K562 (cell line): ENCODE data around the gene DRAXIN. TPM values are rescaled to one million over a fixed set of nuclear protein-coding genes. Genes with fewer than 3 reads are reported as not detected.

Experiments used
- ATAC-seq: fragments of 200-7000 bp; cut with Tn5 transposase; 3 replicates; pipeline ENCODE4 v1.9.1; 2020; ENCODE audit warnings: moderate library complexity
- BruUV-seq: library from RNA; stranded (reverse); fragments of 400-500 nt; replicated peaks from 2 replicates; lab custom pipeline; 2021; lab: Mats Ljungman, UMichigan
- CTCF ChIA-PET: fragments of 300-600 bp; formaldehyde crosslinking; extraction: SDS; loops from one replicate; lab custom pipeline; 2021; ENCODE audit warnings: low intra/inter-chr PET ratio; lab: Yijun Ruan, JAX
- POLR2A ChIA-PET: fragments of 300-600, 350-650 bp; sonication (Branson Sonifier 250); formaldehyde crosslinking; extraction: SDS; loops from one replicate; lab custom pipeline; 2021; ENCODE audit warnings: antibody characterized with exemption, inconsistent platforms; lab: Yijun Ruan, JAX
- DNase-seq, 4 experiments: peaks; one replicate each; pipeline versions ENCODE4 v3.0.0 to v3.0.0-alpha.2; 2011 to 2018; ENCODE audit warnings: low spot score in 3 of 4, mixed read lengths in 3 of 4; ENCODE audit errors: extremely low read depth in 1 of 4
- FAIRE-seq: peaks from 2 replicates; lab custom pipeline; 2011; peaks lifted over from hg19 to GRCh38; lab: Jason Lieb, UNC
- H2AFZ ChIP-seq: 2 replicates; pipeline ENCODE4 v1.6.0; 2011; ENCODE audit warnings: low read depth, low read length, control low read depth, inconsistent platforms
- H3K27ac ChIP-seq: fragments of 200-600 bp; 3 replicates; pipeline ENCODE4 v1.8.0; 2011; ENCODE audit warnings: low read depth, mild to moderate bottlenecking, control low read depth, inconsistent platforms, low read length, moderate library complexity, mixed read lengths; ENCODE audit errors: extremely low read depth
- H3K27me3 ChIP-seq, 2 experiments: fragments of 300-600 bp in 1 of 2; 2 replicates in 1 of 2; 3 replicates in 1 of 2; pipeline versions ENCODE4 v1.6.0 to v1.8.0; 2011; ENCODE audit warnings: inconsistent platforms in 2 of 2, low read length in 2 of 2, mild to moderate bottlenecking in 1 of 2, mixed read lengths in 1 of 2, moderate library complexity in 1 of 2; ENCODE audit not compliant: control insufficient read depth in 2 of 2, insufficient read depth in 2 of 2
- H3K36me3 ChIP-seq: fragments of 300-600 bp; 3 replicates; pipeline ENCODE4 v1.8.0; 2011; ENCODE audit warnings: mild to moderate bottlenecking, low read length, inconsistent platforms; ENCODE audit not compliant: control insufficient read depth, insufficient read depth
- H3K4me1 ChIP-seq, 2 experiments: fragments of 200-600 bp in 1 of 2; replicated peaks in 1 of 2; 2 replicates in 1 of 2; 3 replicates in 1 of 2; pipeline versions ENCODE4 v1.5.1 to v1.8.0; 2011; ENCODE audit warnings: inconsistent platforms in 2 of 2, low read length in 2 of 2, mild to moderate bottlenecking in 1 of 2, mixed read lengths in 1 of 2, moderate library complexity in 1 of 2; ENCODE audit not compliant: control insufficient read depth in 2 of 2, insufficient read depth in 2 of 2
- H3K4me2 ChIP-seq: 2 replicates; pipeline ENCODE4 v1.6.1; 2011; ENCODE audit warnings: low read length, control low read depth, inconsistent platforms, mixed read lengths; ENCODE audit not compliant: insufficient read depth
- H3K4me3 ChIP-seq: fragments of 200-600 bp; sonication (generic), shearing (Covaris generic); 2 replicates; pipeline ENCODE4 v1.5.1; 2016; ENCODE audit warnings: control low read depth, inconsistent platforms
- H3K79me2 ChIP-seq: fragments of 200-600 bp; 3 replicates; pipeline ENCODE4 v1.8.0; 2011; ENCODE audit warnings: low read length, inconsistent platforms; ENCODE audit not compliant: control insufficient read depth, insufficient read depth
- H3K9ac ChIP-seq, 2 experiments: 2 replicates each; pipeline versions ENCODE4 v1.6.0 to v1.6.1; 2011; ENCODE audit warnings: low read depth in 2 of 2, low read length in 2 of 2, control low read depth in 1 of 2, inconsistent platforms in 1 of 2, mild to moderate bottlenecking in 1 of 2, mixed read lengths in 1 of 2; ENCODE audit not compliant: insufficient read depth in 1 of 2
- H3K9me1 ChIP-seq: one replicate; pipeline ENCODE4 v1.6.0; 2011; ENCODE audit warnings: inconsistent platforms, mild to moderate bottlenecking, low read length, moderate library complexity; ENCODE audit not compliant: control insufficient read depth, insufficient read depth
- H3K9me3 ChIP-seq: replicated peaks from 2 replicates; pipeline ENCODE4 v1.5.1; 2011; ENCODE audit warnings: low read depth, low read length, inconsistent platforms; ENCODE audit not compliant: control insufficient read depth, insufficient read depth
- H4K20me1 ChIP-seq: replicated peaks from 2 replicates; pipeline ENCODE4 v1.6.1; 2011; ENCODE audit warnings: low read length, inconsistent platforms, mixed read lengths; ENCODE audit not compliant: control insufficient read depth, insufficient read depth
- CHD4 ChIP-seq: fragments of 200-600 bp; sonication (generic); IDR thresholded peaks from 3 replicates; pipeline ENCODE4 v1.6.1; 2012; ENCODE audit warnings: low read depth, mild to moderate bottlenecking, mixed read lengths, low read length, inconsistent platforms; ENCODE audit not compliant: insufficient read depth, insufficient replicate concordance, poor library complexity, severe bottlenecking
- CREB1 ChIP-seq, 2 experiments: sonication (generic) in 1 of 2; formaldehyde crosslinking in 1 of 2; IDR thresholded peaks; 2 replicates each; pipeline versions ENCODE4 v1.6.1 to v1.8.0; 2012 to 2022; ENCODE audit warnings: inconsistent platforms in 1 of 2, mild to moderate bottlenecking in 1 of 2, missing genetic modification reagents in 1 of 2, moderate library complexity in 1 of 2
- CUX1 ChIP-seq: fragments of 200-800 bp; sonication (Bioruptor generic); IDR thresholded peaks from 2 replicates; pipeline ENCODE4 v1.6.1; 2016; ENCODE audit warnings: missing genetic modification characterization, missing compliant biosample characterization
- ID3 ChIP-seq, 2 experiments: fragments of 250-450 bp in 1 of 2; fragments of 450-650 bp in 1 of 2; sonication (Bioruptor Pico) in 1 of 2; IDR thresholded peaks; 2 replicates each; pipeline versions ENCODE4 v1.6.1 to v1.8.0; 2016 to 2021; ENCODE audit warnings: mild to moderate bottlenecking in 2 of 2, moderate library complexity in 2 of 2, missing compliant biosample characterization in 1 of 2, missing genetic modification characterization in 1 of 2
- JUNB ChIP-seq: fragments of 450-650 bp; formaldehyde crosslinking; conservative IDR thresholded peaks from 2 replicates; pipeline ENCODE4 v1.4.0; 2020; ENCODE audit warnings: mild to moderate bottlenecking
- KLF6 ChIP-seq: fragments of 250-450 bp; sonication (Bioruptor Pico); IDR thresholded peaks from 2 replicates; pipeline ENCODE4 v1.4.0; 2020; ENCODE audit warnings: mild to moderate bottlenecking, moderate library complexity, borderline replicate concordance
- MTA2 ChIP-seq: fragments of 450-650 bp; IDR thresholded peaks from 2 replicates; pipeline ENCODE4 v1.6.1; 2016; ENCODE audit warnings: low read depth
- NR2C2 ChIP-seq, 2 experiments: fragments of 200-800 bp in 1 of 2; sonication (Bioruptor generic) in 1 of 2; sonication (generic) in 1 of 2; formaldehyde crosslinking in 1 of 2; IDR thresholded peaks; 2 replicates each; pipeline versions ENCODE4 v1.6.1 to v1.8.0; 2016 to 2022; ENCODE audit warnings: mild to moderate bottlenecking in 1 of 2, missing compliant biosample characterization in 1 of 2, missing genetic modification characterization in 1 of 2, missing genetic modification reagents in 1 of 2
- NRF1 ChIP-seq, 2 experiments: fragments of 450-650 bp; IDR thresholded peaks in 1 of 2; conservative IDR thresholded peaks in 1 of 2; 2 replicates each; pipeline ENCODE4 v1.6.1; 2014; ENCODE audit warnings: mild to moderate bottlenecking in 2 of 2
- TSC22D4 ChIP-seq: fragments of 450-650 bp; IDR thresholded peaks from 2 replicates; pipeline ENCODE4 v1.6.1; 2016; ENCODE audit warnings: missing genetic modification characterization, missing biosample characterization, control low read depth
- YY1 ChIP-seq, 3 experiments: IDR thresholded peaks; 2 replicates each; pipeline ENCODE4 v1.6.1; 2011; ENCODE audit warnings: low read length in 2 of 3, mild to moderate bottlenecking in 2 of 3, moderate library complexity in 2 of 3, borderline replicate concordance in 1 of 3, control low read depth in 1 of 3, low read depth in 1 of 3; ENCODE audit not compliant: insufficient read depth in 3 of 3, insufficient replicate concordance in 2 of 3, control insufficient read depth in 1 of 3, insufficient read length in 1 of 3; ENCODE audit errors: extremely low read depth in 1 of 3
- ZC3H11A ChIP-seq: IDR thresholded peaks from 2 replicates; pipeline ENCODE4 v1.6.1; 2012; ENCODE audit warnings: low read depth, low read length, improper control_type of control experiment
- ZNF124 ChIP-seq: sonication (generic); formaldehyde crosslinking; IDR thresholded peaks from 2 replicates; pipeline ENCODE4 v1.8.1; 2022; ENCODE audit warnings: missing genetic modification reagents
- WGBS: fragments of 100-300 bp; shearing (Covaris generic); methylation state at CpG from one replicate; pipeline ENCODE4 v1.1.6; 2016; ENCODE audit warnings: low coverage, mixed read lengths; ENCODE audit not compliant: insufficient coverage; ENCODE audit errors: missing lambda C conversion rate; 5-methylcytosine and 5-hydroxymethylcytosine counted together
- in situ Hi-C: fragments of 300-500 bp; cut with MboI; formaldehyde crosslinking; loops from 4 replicates; pipeline ENCODE4 v1.15.0; 2018; ENCODE audit warnings: inconsistent platforms, mixed read lengths
- intact Hi-C: fragments of 100-400 bp; cut with micrococcal nuclease; formaldehyde crosslinking; loops from 2 replicates; pipeline ENCODE4 v1.14.2; 2022
- polyA plus RNA-seq, 8 experiments: library from polyadenylated mRNA; depleted of rRNA in 4 of 8; stranded (reverse) in 5 of 8; unstranded in 3 of 8; fragments of >200 nt; fragmentation: Nextera tagmentation in 2 of 8; fragmentation: Illumina TruSeq in 1 of 8; extraction: Ambion mirVana in 2 of 8; extraction: Trizol in 1 of 8; gene quantifications; 2 replicates each; pipeline versions ENCODE4 v1.2.1 to v1.2.3, GENCODE V29; 2011 to 2014; ENCODE audit warnings: inconsistent platforms in 1 of 8, missing spikeins in 1 of 8
- total RNA-seq, 7 experiments: library from RNA; depleted of rRNA in 6 of 7; stranded (reverse); fragments of >200 nt in 6 of 7; fragmentation: Illumina TruSeq in 2 of 7; extraction: Trizol in 2 of 7; gene quantifications; 2 replicates each; pipeline versions ENCODE4 v1.2.1 to v1.2.3, GENCODE V29; 2011 to 2021; ENCODE audit warnings: low replicate concordance in 1 of 7

The DRAXIN gene
- total and polyA plus RNA-seq, 9 of the 15 experiments (the other 6 are each of a cell fraction or from before 2014, with no cell fraction given), result 0.01 to 0.04 (median 0.01) TPM; not detected in 6

GRCh38 chr1:11711490-11711889, 20.0 kb downstream of the DRAXIN start:
- Histone ChIP-seq H3K9me3 (no peaks in the 10 kb centered on the region), H2AFZ (peak overlapping the region; percentile 57), H3K9ac (peak overlapping the region in 1 of 2 experiments; percentile 49; a peak in 1 of 4 replicates), H3K27ac (no peak overlapping the region), H3K79me2 (no peaks in the 10 kb centered on the region), H3K9me1 (no peaks in the 10 kb centered on the region), H3K4me1 (peaks cover 12 to 37% of the 10 kb centered on the region in 2 experiments), H3K36me3 (no peaks in the 10 kb centered on the region), H4K20me1 (no peaks in the 10 kb centered on the region), H3K4me2 (0 out of 2 replicates have a peak overlapping the region, but pooled peaks have one; percentile 22), H3K27me3 (peaks cover 35 to 46% of the 10 kb centered on the region in 2 experiments; a peak in 4 of 5 replicates), H3K4me3 (no peak overlapping the region)
- BruUV-seq, result no TSS peak
- ATAC-seq (no peak), DNase-seq (no peak), FAIRE-seq (no peak)
- CTCF ChIA-PET, result interaction anchor here (2.2 kb wide), 1 partner anchor 61 kb away, joined by 9 read pairs; no protein-coding TSS in a partner anchor
- POLR2A ChIA-PET, result interaction anchor here (0.5 to 0.8 kb wide), 3 partner anchors 17 to 36 kb away, joined by 3 to 4 read pairs (median 3); no protein-coding TSS in a partner anchor
- intact Hi-C loops, result loop anchor here (2.0 kb wide), 1 partner anchor 61 kb away; no protein-coding TSS in a partner anchor
- in situ Hi-C loops, result no loop called here
- WGBS, result 51% methylated on average over 5 of the region's 5 CpGs
- no peak for TF ChIP-seq CUX1 (CRISPR knock-in tag)
- 0 out of 2 replicates have a peak, but pooled peaks have one; percentile 2 for TF ChIP-seq NR2C2 (CRISPR knock-in tag; IDR thresholded peaks at IDR 0.05)
- TF ChIP-seq NR2C2 (tag; IDR thresholded peaks at IDR 0.05), result no peak
- TF ChIP-seq MTA2, result no peak
- no peak for TF ChIP-seq KLF6 (CRISPR knock-in tag)
- TF ChIP-seq ZC3H11A, result no peak
- TF ChIP-seq JUNB (CRISPR knock-in tag), result no peak
- TF ChIP-seq NRF1 (conservative IDR thresholded peaks at IDR 0.05 in 1 of 2, IDR thresholded peaks at IDR 0.05 in 1 of 2), result 0 out of 4 replicates have a peak, but pooled peaks of 1 of the 2 experiments have one; percentile 28
- no peak for TF ChIP-seq ID3 (CRISPR knock-in tag; IDR thresholded peaks at IDR 0.05)
- TF ChIP-seq ID3 (tag; IDR thresholded peaks at IDR 0.05), result peak; percentile 48; the same call in 1 of the 2 replicates
- no peak for TF ChIP-seq CREB1 (IDR thresholded peaks at IDR 0.05)
- TF ChIP-seq CREB1 (CRISPR knock-in tag; IDR thresholded peaks at IDR 0.05), result no peak
- TF ChIP-seq YY1 (IDR thresholded peaks at IDR 0.05; ENCODE audit: borderline replicate concordance in 1 of 3, control insufficient read depth in 1 of 3, extremely low read depth in 1 of 3, insufficient read depth in 3 of 3, insufficient read length in 1 of 3, insufficient replicate concordance in 2 of 3, low read depth in 1 of 3, low read length in 2 of 3), result peak in 2 of 3 experiments; percentile 13 to 73
- TF ChIP-seq CHD4, result no peak
- TF ChIP-seq ZNF124 (CRISPR knock-in tag), result no peak
- no peak for TF ChIP-seq TSC22D4 (tag)
